Stimulated activated CD8-positive, alpha-beta memory T cell treated with anti-CD3 and anti-CD28 coated beads, Interleukin-15, amount 100 ng/mL, for 48 hours (primary cell): ENCODE measurements around the gene KNSTRN.

Source experiments
- DNase-seq, 2 donors: peaks; one replicate each; pipeline ENCODE4 v3.0.0-alpha.2; 2020; ENCODE audit warnings: low read depth in 2 of 2

Gene KNSTRN

GRCh38 chr15:40429068-40429710, 46.7 kb downstream of the KNSTRN start:
- DNase-seq = no peak

GRCh38 chr15:40430271-40430805, 47.8 kb downstream of the KNSTRN start:
- DNase-seq = no peak

GRCh38 chr15:40435023-40435709, 52.6 kb downstream of the KNSTRN start:
- DNase-seq = no peak

DNA sequence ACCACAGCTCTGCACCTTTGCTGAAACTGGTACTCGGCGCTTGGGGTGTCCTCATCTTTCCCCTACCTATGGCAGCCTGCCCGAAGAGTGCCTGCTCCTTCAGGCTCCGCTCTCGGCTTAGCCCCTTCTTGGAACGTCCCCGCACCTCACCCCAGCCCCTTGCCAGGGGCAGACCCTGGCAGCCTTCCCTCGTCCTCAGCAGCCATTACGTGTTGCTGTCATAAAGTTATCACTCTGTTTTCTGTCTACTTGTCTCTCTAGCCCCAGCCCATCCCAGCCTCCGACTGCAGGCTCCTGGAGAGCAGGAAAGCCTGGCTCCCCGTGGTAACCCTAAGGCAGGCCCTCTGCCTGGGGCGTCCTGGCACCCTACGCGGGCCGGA, 53.2 kb downstream of the KNSTRN start:
- DNase-seq = no peak

DNA sequence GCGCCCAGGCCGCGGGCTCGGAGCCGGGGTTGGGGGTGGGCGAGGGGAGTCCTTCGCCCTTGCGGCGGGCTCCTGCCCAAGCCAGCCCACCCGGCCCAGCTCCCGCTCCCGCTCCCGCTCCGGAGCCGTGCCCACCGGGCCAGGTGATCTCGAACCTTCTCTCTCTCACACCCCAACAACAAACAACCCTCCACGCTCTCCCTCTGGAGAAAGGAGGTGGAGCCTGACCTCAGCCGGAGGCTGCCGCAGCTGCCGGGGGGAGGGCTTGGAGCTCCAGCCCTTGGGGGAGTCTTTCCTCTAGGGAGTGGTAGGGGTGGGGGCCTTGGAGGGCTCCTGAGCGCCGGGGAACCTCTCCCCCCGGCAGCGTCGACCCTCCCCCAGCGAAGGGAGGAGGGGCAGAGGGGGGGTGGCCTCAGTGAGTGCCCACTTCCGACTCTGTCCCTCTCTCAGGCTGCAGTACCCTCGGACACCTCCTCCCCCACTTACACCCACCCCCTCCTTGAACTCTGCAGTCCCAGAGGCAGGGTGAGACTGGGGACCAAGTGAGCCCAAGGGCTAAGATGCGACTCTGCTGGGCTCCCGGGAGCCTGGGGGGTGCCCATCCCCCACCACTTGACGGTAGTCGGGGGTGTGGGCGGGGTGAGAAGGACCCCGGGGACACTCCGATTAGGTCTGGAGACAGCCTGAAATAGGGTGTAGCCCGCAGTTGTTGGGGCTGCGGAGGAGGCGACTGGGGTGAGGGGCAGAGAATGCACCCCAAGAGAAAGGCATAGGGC, 53.8 kb downstream of the KNSTRN start:
- DNase-seq = no peak

DNA sequence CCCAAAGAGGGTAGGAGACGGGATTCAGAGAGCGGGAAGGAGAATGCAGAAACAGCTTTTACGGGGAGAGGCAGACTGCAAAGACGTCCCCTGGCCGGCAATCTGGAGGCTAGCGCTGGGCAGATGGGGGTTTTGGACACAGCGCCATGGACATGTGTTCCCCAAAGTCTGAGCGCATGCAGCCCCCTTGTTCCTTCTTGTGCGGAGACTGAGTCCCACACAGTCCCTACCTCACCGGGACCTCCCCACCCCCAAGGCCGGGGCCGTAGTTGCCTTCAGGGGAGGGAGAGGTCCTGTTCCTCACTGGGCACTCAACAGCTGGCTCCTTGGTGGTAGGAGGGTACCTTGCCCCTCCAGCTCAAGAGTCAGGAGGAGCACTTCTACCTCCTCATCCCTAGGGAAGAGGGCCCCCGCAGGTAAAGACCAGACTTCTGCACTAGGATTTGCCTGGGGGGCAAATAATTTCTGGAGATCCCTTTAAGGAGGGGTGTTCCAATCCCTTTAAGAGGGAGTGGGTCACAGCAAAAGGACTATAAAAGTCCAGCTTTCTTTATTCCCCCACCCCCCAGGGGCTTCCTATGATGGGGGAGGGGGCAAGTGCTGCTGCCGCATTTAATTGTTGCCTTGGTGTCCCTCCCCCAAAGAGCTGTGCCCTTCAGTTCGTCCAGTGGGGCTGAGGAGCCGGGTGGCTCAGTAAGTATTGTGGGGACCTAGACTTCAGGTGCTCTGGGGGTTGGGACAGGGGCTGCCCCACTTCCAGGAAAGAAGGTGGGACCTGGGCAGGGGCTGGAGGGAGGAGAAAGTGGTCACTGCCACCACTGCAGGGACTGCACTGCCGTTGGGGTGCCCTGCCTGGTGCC, 54.6 kb downstream of the KNSTRN start:
- no peak for DNase-seq

DNA sequence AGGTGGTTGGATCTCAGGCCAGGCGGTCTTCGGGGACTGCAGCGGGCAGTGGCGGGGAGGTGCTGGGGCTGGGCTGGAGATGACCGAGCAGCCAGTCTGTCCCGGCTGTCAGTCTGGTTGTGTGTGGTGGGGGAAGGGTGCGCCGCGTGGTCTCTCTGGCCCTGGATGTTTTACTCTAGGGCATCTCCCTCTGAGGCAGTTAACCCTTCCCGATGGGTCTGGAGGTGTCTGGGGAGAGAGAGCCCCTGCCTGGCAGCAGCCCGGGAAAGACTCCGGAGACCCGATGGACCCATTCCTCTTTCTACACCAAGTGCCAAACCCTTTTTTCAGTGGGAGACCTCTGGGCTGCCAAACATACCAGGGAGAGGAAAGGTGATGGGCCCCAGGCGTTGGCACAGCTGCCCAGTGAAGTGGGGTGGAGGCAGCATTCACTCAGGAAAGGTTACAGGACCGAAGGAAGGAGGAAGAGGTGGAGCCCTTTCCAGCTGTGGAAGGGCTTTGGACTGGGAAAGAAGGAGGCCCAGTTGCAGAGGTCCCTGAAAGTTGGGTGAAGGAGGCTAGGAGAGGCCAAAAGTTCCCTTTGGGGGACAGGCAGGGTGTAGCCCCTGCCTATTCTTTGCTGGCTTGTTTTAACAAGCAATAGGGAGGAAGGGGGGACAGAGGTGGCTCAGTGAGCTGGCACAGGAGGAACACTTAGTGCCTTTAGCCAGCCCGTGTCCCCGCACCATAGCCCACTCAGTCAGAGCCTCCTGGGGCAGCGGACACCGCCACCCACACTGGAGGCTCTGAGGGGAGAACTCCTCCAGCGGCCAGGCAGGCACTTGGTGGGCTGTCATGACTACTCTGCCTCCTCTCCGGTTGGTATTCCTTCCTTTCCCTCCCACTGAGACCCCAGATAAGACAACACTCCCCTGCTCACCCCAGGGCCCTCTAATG, 55.5 kb downstream of the KNSTRN start:
- no peak for DNase-seq

DNA sequence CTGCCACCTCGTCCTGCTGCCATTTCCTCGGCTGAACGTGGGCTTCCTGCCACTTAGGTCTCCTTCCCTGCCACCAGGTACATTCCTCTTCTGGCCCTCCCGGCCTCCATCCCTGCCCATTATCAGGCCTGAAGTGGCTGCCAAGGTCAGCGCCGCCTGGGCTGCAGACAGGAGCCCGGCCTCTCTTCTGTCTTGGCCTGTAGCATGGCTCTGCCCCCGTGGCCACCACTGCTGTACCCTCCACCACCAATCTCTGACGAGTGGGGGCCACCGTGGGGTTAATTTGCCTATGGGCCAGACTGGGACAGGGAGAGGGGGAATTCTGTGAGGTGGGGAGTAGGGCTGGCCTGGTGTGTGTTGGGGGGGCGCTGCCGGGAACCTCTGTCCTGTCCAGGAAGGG, 56.2 kb downstream of the KNSTRN start:
- DNase-seq = no peak

GRCh38 chr15:40439461-40439959, 57.0 kb downstream of the KNSTRN start:
- DNase-seq = no peak

DNA sequence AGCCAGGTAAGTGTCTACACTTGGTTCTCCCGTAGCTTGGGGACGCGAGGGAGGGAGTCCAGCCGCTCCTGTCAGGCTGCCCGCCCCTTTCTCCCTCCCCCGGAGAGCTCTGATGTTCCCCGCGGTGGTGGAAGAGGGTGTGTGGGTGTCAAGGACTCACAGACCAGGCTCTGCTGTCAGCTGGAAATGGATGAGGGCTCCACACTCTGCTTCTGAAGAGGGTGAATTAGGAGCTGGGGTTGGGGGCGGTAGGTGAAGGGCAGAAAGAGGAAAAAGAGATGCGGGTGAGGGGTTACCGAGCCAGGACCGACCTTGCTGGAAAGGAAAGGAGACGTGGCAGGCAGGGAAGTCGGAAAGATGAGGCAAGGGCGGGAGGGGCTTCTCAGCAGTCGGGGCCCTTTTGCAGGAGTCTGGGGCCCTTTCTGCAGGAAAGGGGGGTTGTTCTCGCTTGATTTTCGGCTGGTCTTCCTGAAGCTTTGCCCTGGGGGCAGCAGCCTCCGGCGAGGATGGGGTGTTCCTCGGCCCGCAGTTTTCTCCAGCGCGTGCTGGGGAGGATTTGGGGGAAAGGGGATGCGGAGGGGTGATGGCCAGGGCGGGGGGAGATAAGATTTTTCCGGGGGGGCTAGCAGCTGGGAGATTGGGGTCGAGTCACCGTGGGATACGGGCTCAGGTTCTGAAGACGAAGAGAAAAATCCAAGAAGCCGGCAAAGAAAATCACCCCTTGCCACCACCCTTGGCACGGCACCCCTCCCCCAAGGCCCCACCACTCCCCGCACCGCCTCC, 57.6 kb downstream of the KNSTRN start:
- DNase-seq = no peak

DNA sequence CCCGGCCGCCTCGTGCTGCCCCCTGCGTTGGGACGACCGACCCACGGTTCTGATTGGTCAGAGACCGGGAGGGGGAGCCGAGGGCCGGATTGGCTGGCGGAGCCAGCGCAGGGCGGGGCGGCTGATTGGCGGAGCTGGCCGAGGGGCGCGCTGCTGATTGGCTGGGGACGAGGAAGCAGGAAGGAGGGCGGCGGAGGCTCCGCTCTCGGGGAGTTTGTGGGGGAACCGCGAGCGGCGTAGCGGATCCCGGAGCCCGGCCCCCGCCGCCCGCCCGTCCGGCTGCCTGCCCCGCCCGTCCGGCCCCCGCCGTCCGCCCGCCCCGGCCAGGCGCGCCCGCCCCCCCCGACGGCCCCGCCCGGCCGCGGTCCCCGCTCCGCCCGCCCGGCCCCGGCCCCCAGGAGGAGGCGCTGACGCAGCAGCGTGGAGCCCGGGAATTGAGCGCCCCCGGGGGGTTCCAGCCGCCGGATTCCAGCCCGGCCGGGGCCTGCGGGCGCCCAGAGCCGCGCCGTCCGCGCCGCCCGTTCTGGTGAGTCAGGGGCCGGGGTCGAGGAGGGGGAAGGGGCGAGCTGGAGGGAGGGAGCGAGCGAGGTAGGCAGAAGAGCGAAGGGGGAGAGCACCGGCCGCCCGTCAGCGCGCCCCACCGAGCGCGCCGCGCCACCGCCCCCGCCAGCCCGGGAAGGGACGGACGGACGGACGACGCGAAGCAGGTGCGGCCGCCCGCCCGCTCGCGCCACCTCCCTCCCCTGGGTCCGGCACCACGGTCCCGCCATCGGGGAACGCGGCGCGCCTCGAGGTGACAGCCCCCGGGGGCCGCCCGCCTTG, 58.4 kb downstream of the KNSTRN start, which contains the start of gene BAHD1:
Gene BAHD1 (plus strand): TSS at position 211 of the 822 bp plus-strand sequence. CDS start 17,512 bp downstream, outside the sequence.
- DNase-seq = peak; percentile 95 to 97

- no peak for DNase-seq
Measured at GRCh38 chr15:40441565-40442531, 59.3 kb downstream of the KNSTRN start.

DNA sequence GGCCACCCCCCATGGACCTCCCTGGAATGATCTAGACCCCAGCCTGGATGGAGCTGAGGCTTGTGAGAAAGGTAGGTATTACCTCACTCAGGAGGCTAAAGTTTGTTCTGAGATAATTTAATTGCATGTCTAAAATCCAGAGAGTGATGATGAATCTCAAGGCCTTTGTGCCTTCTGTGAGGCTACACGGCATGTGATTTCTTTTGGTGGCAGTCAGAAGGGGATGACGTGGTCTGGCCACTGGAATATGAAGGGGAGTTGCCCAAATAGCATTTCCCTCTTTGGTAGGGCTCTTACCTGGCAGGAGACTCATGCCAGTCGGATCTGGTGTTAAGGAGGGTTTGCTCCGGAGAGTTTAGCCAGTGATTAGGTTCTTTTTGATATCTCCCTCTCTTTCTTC, 60.7 kb downstream of the KNSTRN start:
- no peak for DNase-seq

DNA sequence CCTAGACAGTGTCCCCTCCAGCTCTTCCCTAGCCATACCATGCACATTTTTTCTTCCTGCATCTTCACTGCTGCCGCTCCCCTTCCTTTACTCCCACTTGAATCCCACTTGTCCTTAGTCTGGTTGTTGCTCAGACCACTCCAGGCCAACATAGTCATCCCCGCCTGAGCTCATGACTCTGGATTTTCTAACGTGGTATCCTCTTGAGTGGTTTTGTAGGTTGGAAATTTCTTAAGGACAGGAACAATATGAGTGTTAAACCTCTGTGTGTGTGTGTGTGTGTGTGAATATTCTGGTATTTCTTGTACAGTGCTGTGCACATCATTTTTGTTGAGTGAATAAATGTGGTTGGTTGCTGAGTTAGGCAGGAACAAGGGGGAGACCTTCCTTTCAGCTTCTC, 61.3 kb downstream of the KNSTRN start:
- DNase-seq = no peak
